Sciatic nerve (tissue), 2 donors: ENCODE results near the gene WNT4. TPM values are rescaled to one million over a fixed set of nuclear protein-coding genes. Genes with fewer than 3 reads are reported as not detected.

Experiments
- ATAC-seq: fragments of 200-7000 bp; cut with Tn5 transposase; one replicate; pipeline ENCODE4 v1.9.1; 2020; ENCODE audit warnings: mild to moderate bottlenecking, moderate library complexity
- DNase-seq: peaks from one replicate; pipeline ENCODE4 v3.0.0-alpha.2; 2020; ENCODE audit warnings: low spot score
- intact Hi-C: fragments of 100-400 bp; cut with DNase I; formaldehyde crosslinking; loops from one replicate; pipeline ENCODE4 v1.14.2; 2022
- total RNA-seq: library from RNA; stranded (reverse); fragmentation: NEBNext Ultra II Directional; extraction: Animal tissue kit (Norgen Biotek cat#: 25700); gene quantifications from one replicate; pipeline ENCODE4 v1.2.1, GENCODE V29; 2021
- donor health status: DM: no; HTN: no; CAD: no.
- donor health status: DM: no; HTN: no; CAD: no.

The WNT4 gene
- total RNA-seq, 1 donor from 2014 or later, result 0.22 TPM

GRCh38 chr1:22164841-22165808 is 22.2 kb upstream of the WNT4 start:
- no peak for DNase-seq
- intact Hi-C loops, result no loop called here
- ATAC-seq, result no peak

- no peak for DNase-seq
- intact Hi-C loops, result no loop called here
- no peak for ATAC-seq
Observed at GRCh38 chr1:22163564-22163963, 20.7 kb upstream of the WNT4 start.

- DNase-seq (no peak), ATAC-seq (no peak)
- intact Hi-C loops, result no loop called here
Observed at GRCh38 chr1:22163137-22163536, 20.2 kb upstream of the WNT4 start.

- intact Hi-C loops, result no loop called here
- no peak for DNase-seq
- ATAC-seq, result no peak
Observed at GRCh38 chr1:22159891-22160290, 17.0 kb upstream of the WNT4 start.

GRCh38 chr1:22158654-22159053 is 15.8 kb upstream of the WNT4 start:
- DNase-seq (no peak), ATAC-seq (no peak)
- intact Hi-C loops, result no loop called here

GRCh38 chr1:22157359-22157966 is 14.6 kb upstream of the WNT4 start:
- DNase-seq, result no peak
- no peak for ATAC-seq
- intact Hi-C loops, result no loop called here

- ATAC-seq (no peak), DNase-seq (no peak)
- intact Hi-C loops, result no loop called here
Observed at GRCh38 chr1:22155517-22155916, 12.6 kb upstream of the WNT4 start.

GRCh38 chr1:22154626-22155025 is 11.7 kb upstream of the WNT4 start:
- ATAC-seq (no peak), DNase-seq (no peak)
- intact Hi-C loops, result no loop called here

GRCh38 chr1:22153660-22154437 is 11.0 kb upstream of the WNT4 start:
- no peak for ATAC-seq
- no peak for DNase-seq
- intact Hi-C loops, result no loop called here

- intact Hi-C loops, result no loop called here
- ATAC-seq (no peak), DNase-seq (no peak)
Observed at GRCh38 chr1:22150923-22151322, 8.0 kb upstream of the WNT4 start.

- intact Hi-C loops, result no loop called here
- peak; percentile 63 for ATAC-seq
- no peak for DNase-seq
Observed at GRCh38 chr1:22142315-22143064, 407 bp downstream of the WNT4 start.

- intact Hi-C loops, result no loop called here
- DNase-seq, result no peak
- peak; percentile 20 for ATAC-seq
Observed at GRCh38 chr1:22141554-22142314, 1.2 kb downstream of the WNT4 start.

GRCh38 chr1:22140694-22141093 is 2.2 kb downstream of the WNT4 start:
- ATAC-seq (no peak), DNase-seq (no peak)
- intact Hi-C loops, result no loop called here

- intact Hi-C loops, result no loop called here
- ATAC-seq (no peak), DNase-seq (no peak)
Observed at GRCh38 chr1:22139817-22140216, 3.1 kb downstream of the WNT4 start.

- ATAC-seq, result no peak
- intact Hi-C loops, result no loop called here
- no peak for DNase-seq
Observed at GRCh38 chr1:22139066-22139594, 3.8 kb downstream of the WNT4 start.

GRCh38 chr1:22137004-22137720 is 5.7 kb downstream of the WNT4 start:
- DNase-seq (no peak), ATAC-seq (no peak)
- intact Hi-C loops, result no loop called here

GRCh38 chr1:22133931-22134324 is 9.0 kb downstream of the WNT4 start:
- intact Hi-C loops, result no loop called here
- no peak for ATAC-seq
- DNase-seq, result no peak
